Measurements from ENCODE around the gene GM2A. TPM values are rescaled to one million over a fixed set of nuclear protein-coding genes. Genes with fewer than 3 reads are reported as not detected.

Gene GM2A
- total RNA-seq, 4 donors from 2014 or later = 99.3 to 167 (median 126) TPM

DNA sequence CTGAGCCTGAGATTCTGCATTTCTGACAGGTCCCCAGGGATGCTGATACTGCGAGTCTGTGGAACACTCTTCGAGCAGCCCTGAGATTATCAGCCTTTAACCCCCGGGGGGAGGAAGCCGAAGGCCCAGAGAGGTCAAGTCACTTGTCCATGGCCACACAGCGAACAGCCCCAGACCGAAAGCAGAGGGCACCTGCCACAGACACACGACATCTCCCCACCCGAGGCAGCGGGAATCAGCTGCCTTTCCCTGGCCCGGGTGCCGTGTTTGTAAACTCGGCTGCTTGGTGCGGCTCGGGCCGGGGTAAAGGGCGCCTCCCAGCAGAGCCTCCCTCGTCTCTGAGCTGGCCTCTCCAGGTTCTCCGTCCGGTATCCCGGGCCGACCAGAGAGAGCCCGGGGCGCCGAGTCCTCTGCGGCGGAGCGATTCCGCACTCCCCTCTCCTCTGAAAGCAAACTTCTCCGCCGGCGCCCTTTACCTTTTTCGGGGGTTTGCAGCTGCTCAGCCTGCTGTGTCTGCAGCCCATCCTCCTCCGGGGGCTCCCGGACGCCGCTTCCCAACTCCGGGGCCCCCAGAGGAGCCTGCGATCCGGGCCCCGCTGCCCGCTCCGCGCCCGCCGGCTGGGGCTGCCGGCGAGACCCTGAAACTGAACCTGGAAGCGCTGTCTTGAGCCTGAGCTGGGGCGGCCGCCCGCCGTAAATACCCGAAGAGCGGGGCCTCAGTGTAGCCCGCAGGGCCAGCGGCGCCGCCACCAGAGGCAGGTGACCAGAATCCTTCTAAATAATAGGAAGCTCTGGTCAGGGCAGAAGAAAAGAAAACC lies 29.3 kb upstream of the GM2A start, which contains the start of gene CCDC69:
Gene CCDC69, minus strand, starts transcription at position 646 of the 818 bp plus-strand sequence. Its CDS starts 122 bp downstream, at position 524.
- TF ChIP-seq POLR2A (IDR thresholded peaks at IDR 0.05) = peak in 1 of 2 donors; percentile 27
- no peak for TF ChIP-seq EP300 (IDR thresholded peaks at IDR 0.05)
- Histone ChIP-seq H3K36me3 (no peaks in the 10 kb centered on the region), H3K9me3 (no peaks in the 10 kb centered on the region), H3K27me3 (no peaks in the 10 kb centered on the region), H3K4me1 (peaks cover 23% of the 10 kb centered on the region), H3K4me3 (peak within 1 kb of the TSS; percentile 74), H3K27ac (peak within 1 kb of the TSS; percentile 70)
- WGBS = 2% methylated on average over 11 of the region's 58 CpGs
- peak in 1 of 2 donors; percentile 81 for DNase-seq (ENCODE audit: low spot score in 2 of 2)

DNA sequence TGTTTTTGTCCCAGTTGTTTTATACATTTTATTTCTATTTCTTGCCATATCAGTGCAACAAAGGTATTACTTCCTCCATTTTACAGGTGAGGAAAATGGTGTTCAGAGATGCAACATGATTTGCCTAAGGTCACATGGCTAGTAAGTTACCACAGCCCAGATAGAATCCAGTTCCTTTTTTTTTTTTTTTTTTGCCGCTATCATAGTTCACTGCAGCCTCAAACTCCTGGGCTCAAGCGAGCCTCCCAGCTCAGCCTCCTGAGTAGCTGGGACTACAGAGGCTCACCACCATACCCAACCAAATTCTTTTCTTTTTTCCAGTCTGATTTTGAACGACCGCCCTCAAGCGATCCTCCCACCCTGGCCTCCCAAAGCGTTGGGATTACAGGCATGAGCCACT lies 28.6 kb upstream of the GM2A start:
- peak overlapping the region; percentile 74 for H3K4me3 ChIP-seq
- H3K36me3 ChIP-seq = no peaks in the 10 kb centered on the region
- no peak for TF ChIP-seq EP300 (IDR thresholded peaks at IDR 0.05)
- no peak for TF ChIP-seq POLR2AphosphoS5 (IDR thresholded peaks at IDR 0.05)
- TF ChIP-seq, protein P1, sequence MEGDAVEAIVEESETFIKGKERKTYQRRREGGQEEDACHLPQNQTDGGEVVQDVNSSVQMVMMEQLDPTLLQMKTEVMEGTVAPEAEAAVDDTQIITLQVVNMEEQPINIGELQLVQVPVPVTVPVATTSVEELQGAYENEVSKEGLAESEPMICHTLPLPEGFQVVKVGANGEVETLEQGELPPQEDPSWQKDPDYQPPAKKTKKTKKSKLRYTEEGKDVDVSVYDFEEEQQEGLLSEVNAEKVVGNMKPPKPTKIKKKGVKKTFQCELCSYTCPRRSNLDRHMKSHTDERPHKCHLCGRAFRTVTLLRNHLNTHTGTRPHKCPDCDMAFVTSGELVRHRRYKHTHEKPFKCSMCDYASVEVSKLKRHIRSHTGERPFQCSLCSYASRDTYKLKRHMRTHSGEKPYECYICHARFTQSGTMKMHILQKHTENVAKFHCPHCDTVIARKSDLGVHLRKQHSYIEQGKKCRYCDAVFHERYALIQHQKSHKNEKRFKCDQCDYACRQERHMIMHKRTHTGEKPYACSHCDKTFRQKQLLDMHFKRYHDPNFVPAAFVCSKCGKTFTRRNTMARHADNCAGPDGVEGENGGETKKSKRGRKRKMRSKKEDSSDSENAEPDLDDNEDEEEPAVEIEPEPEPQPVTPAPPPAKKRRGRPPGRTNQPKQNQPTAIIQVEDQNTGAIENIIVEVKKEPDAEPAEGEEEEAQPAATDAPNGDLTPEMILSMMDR (IDR thresholded peaks at IDR 0.05) = no peak
- TF ChIP-seq POLR2A (IDR thresholded peaks at IDR 0.05) = no peak
- no peaks in the 10 kb centered on the region for H3K9me3 ChIP-seq
- 85% methylated on average over 6 of the region's 6 CpGs for WGBS
- H3K27me3 ChIP-seq = no peaks in the 10 kb centered on the region
- H3K4me1 ChIP-seq = peaks cover 23% of the 10 kb centered on the region
- no peak for DNase-seq (ENCODE audit: low spot score in 2 of 2)
- H3K27ac ChIP-seq = no peak overlapping the region

DNA sequence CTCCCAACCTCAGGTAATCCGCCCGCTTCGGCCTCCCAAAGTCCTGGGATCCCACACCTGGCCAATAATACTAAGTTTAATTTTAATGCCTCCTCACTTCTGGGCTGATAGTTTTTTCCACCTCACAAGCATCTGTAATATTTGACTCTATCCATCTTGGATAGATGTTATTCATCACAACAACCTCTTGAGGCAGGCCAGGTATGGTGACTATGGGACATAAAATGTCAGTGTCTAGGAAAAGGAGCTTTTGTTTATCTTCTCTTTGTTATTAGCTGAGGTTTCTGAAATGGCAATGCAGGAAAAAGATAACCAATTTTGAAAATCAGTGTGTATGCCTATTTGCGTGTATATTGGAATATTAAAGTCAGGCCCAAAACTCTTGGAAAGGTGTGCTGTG lies 27.9 kb upstream of the GM2A start:
- WGBS = 93% methylated on average over 4 of the region's 4 CpGs
- no peak overlapping the region for H3K4me3 ChIP-seq
- no peaks in the 10 kb centered on the region for H3K27me3 ChIP-seq
- DNase-seq (ENCODE audit: low spot score in 2 of 2) = no peak
- H3K27ac ChIP-seq = no peak overlapping the region
- no peaks in the 10 kb centered on the region for H3K36me3 ChIP-seq
- H3K9me3 ChIP-seq = no peaks in the 10 kb centered on the region
- peaks cover 23% of the 10 kb centered on the region for H3K4me1 ChIP-seq
- TF ChIP-seq POLR2A (IDR thresholded peaks at IDR 0.05) = no peak
- TF ChIP-seq, protein P1 (IDR thresholded peaks at IDR 0.05) = no peak
- TF ChIP-seq EP300 (IDR thresholded peaks at IDR 0.05) = no peak
- no peak for TF ChIP-seq POLR2AphosphoS5 (IDR thresholded peaks at IDR 0.05)

DNA sequence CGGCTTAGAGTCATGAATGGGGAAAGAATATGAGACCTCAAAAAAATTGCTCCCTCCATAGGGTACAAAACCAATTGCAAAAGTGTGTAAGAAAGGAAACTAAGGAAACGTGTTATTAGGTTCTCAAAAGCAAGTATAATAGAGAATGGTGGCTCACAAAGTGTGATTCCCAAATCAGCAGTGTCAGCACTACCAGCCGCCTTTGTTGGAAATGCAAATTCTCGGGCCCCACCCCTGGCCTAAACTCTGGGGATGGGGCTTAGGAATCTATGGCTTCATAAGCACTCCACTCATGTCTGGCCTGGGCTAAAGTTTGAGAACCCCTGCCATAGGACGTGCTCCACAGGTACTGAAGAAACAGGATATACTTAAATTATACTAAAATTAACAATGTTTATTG lies 27.5 kb upstream of the GM2A start:
- TF ChIP-seq, protein P1 (IDR thresholded peaks at IDR 0.05) = no peak
- no peak for TF ChIP-seq EP300 (IDR thresholded peaks at IDR 0.05)
- TF ChIP-seq POLR2AphosphoS5 (IDR thresholded peaks at IDR 0.05) = no peak
- no peak for TF ChIP-seq POLR2A (IDR thresholded peaks at IDR 0.05)
- no peaks in the 10 kb centered on the region for H3K9me3 ChIP-seq
- H3K4me3 ChIP-seq = no peak overlapping the region
- H3K4me1 ChIP-seq = peaks cover 23% of the 10 kb centered on the region
- 88% methylated on average over 5 of the region's 5 CpGs for WGBS
- H3K27me3 ChIP-seq = no peaks in the 10 kb centered on the region
- no peak for DNase-seq (ENCODE audit: low spot score in 2 of 2)
- no peaks in the 10 kb centered on the region for H3K36me3 ChIP-seq
- no peak overlapping the region for H3K27ac ChIP-seq

DNA sequence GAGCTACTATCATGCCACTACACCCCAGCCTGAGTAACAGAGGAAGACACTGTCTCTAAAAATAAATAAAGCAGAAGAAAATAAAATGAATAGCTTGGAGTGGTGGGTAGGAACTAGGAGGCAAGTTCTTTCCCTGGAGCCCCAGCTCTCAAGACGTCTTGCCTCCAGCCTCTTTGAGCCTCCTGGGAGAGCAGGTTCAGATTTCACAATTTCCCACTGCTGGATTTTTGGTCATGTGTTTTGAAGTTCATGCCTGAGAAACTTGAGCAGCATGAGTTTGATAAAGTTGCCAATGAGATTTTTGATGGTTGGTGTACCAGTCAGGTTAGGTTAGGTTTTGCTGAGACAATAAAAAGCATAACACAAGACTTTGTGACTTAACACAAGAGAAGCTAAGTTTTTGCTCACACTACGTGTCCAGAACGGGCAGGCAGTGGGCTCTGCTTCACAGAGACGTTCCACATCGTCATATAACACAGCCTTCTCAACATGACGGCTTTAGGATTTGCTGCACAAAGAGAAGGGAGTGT lies 25.0 kb upstream of the GM2A start:
- WGBS = 66% methylated on average over 5 of the region's 6 CpGs
- no peak for DNase-seq (ENCODE audit: low spot score in 2 of 2)
- no peaks in the 10 kb centered on the region for H3K27me3 ChIP-seq
- no peaks in the 10 kb centered on the region for H3K36me3 ChIP-seq
- H3K4me1 ChIP-seq = peaks cover 11% of the 10 kb centered on the region
- H3K4me3 ChIP-seq = no peak overlapping the region
- TF ChIP-seq, protein P1 (IDR thresholded peaks at IDR 0.05) = no peak
- TF ChIP-seq EP300 (IDR thresholded peaks at IDR 0.05) (no peak), POLR2A (IDR thresholded peaks at IDR 0.05) (no peak), POLR2AphosphoS5 (IDR thresholded peaks at IDR 0.05) (no peak)
- no peaks in the 10 kb centered on the region for H3K9me3 ChIP-seq
- no peak overlapping the region for H3K27ac ChIP-seq
